GM19043 (cell line): ENCODE data around the gene UNC13B.
"Not testable (repeated sequence)": the region's sequence is repeated elsewhere in the genome, so short reads cannot be mapped to it uniquely, and the experiment has no call there.

Experiments
- ATAC-seq: cut with Tn5 transposase; IDR thresholded peaks from one replicate; pipeline ENCODE4 v1.9.1; 2021; ENCODE audit warnings: low read depth; ENCODE audit not compliant: unreplicated experiment

UNC13B gene

DNA sequence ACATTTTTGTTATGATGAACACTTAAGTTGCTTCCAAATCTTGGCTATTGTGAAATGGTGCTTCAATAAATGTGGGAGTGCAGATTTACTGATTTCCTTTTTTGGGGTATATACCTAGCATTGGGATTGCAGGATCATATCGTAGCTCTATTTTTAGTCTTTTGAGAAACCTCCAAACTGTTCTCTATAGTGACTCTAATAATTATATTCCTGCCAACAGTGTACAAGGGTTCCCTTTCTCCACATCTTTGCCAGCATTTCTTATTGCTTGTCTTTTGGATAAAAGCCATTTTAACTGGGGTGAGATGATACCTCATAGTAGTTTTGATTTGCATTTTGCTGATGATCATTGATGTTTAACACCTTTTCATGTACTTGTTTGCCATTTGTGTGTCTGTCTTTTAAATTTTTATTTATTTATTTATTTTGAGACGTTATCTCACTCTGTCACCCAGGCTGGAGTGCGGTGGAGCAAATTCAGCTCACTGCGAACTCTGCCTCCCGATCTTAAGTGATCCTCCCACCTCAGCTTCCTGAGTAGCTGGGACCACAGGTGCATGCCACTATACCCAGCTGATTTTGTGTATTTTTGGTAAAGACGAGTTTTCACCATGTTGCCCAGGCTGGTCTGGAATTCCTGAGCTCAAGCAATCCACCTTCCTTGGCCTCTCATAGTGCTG is 59.0 kb downstream of the UNC13B start:
- no peak for ATAC-seq

GRCh38 chr9:35225677-35226076 is 63.9 kb downstream of the UNC13B start:
- no peak for ATAC-seq

GRCh38 chr9:35226651-35227050 is 64.8 kb downstream of the UNC13B start:
- ATAC-seq, result no peak

GRCh38 chr9:35227284-35227683 is 65.5 kb downstream of the UNC13B start:
- no peak for ATAC-seq

GRCh38 chr9:35229066-35229778 is 67.4 kb downstream of the UNC13B start:
- no peak for ATAC-seq

GRCh38 chr9:35229779-35230143 is 68.0 kb downstream of the UNC13B start:
- no peak for ATAC-seq

DNA sequence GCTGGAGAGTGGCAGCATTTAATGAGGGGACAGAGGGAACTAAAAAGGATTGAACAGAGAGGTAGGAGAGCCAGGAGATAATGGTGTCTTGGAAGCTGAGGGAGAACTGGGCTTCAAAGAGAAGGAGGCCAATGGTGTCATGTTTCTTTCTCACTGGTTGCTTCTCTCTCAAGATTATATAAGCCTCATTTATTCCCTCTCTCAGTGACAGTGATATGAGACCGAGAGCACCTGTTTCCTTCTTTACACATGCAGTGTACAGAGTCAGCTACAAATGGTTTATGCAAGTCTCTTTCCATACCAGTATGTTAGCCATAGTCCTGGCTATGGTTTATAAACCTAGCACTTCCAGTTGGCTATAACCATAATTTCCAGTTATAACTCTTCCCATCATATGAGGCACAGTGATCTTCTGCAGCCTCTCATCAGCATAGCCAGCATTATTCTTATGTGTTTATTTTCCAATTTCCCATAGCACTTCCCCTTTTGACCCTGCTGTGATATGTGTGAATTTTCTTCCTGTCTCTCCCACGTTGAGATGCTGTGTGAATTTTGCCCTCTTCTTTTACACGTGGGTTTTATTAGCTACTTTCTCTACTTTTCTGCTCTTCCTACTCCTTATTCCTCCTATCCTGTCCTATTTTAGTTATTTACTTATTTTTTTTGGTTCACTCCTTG is 71.2 kb downstream of the UNC13B start:
- no peak for ATAC-seq

DNA sequence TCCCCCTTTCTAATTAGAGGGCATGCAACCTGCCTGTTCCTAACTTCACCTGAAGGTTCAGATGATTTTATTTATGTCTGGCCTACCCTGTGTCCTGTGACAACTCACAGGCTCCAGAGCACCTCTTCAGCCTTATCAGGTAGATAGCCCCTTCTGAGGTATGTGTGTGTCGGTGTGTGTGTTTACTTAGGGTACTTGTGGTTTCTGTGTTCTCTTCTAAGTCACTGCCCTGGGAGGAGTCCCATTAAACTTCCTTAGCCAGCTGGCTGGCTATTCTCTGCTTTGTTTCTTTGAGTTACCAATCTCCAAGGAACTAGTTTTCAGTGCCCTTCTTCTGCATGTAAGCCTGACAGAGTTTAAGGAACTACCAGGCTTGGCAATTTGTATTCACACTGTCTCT is 74.9 kb downstream of the UNC13B start:
- no peak for ATAC-seq

- ATAC-seq, result no peak
These were observed 75.5 kb downstream of the UNC13B start for GRCh38 chr9:35237311-35237710.

GRCh38 chr9:35245945-35246344 is 84.1 kb downstream of the UNC13B start:
- ATAC-seq, result not testable (repeated sequence)

DNA sequence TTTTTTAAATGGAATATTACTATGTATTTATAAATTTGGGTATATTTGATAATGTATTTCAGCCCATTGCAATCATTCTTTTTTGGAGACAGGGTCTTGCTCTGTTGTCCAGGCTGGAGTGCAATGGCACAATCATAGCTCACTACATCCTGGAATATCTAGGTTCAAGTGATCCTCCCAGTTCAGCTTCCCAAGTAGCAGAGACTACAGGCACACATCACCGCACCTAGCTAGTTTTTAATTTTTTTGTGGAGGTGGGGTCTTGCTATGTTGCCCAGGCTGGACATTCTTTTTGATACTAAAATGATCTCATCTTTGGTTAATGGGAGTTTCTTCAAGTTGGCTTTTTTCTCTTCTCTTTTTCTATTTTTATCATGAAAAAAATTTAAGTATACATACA is 91.3 kb downstream of the UNC13B start:
- no peak for ATAC-seq

DNA sequence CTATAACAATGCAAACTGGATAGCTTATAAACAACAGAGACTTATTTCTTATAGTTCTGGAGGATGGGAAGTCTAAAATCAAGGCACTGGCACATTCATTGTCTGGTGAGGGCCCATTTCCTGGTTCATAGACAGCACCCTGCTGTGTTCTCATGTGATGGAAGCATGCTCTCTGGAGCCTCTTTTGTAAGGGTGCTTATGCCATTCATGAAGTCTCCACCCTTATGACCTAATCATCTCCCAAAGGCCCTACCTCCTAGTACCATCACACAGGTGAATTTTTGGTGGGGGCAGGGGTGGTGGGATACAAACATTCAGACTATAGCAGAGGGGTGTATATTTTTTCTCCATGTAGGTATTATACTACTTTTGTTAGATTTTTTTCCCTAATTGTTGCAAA is 92.4 kb downstream of the UNC13B start:
- no peak for ATAC-seq

DNA sequence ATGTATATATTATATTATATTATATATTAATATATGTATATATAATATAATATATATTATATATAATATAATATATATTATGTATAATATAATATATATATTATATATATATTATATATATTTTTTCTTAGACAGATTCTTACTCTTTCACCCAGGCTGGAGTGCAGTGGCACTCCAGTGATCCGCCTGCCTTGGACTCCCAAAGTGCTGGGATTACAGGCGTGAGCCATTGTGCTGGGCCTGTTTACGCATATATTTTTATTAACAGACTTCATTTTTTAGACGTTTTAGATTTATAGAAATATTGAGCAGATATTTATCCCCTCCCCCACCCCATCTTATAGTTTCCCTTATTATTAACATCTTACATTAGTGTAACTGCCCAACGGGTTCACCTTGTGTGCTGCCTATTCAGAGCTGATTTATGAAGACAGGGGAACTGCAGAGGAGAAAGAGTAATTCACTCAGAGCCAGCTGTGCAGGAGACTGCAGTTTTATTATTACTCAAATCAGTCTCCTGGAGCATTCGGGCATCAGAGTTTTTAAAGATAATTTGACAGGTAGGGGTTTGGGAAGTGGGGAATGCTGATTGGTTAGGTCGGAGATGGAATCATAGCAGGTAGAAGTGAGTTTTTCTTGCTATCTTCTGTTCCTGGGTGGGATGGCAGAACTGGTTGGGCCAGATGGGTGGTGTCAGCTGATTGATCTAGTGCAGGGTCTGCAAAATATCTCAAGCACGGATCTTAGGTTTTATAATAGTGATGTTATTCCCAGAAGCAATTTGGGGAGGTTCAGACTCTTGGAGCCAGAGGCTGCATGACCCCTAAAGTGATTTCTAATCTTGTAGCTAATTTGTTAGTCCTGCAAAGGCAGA is 93.4 kb downstream of the UNC13B start:
- no peak for ATAC-seq

GRCh38 chr9:35257986-35258659 is 96.3 kb downstream of the UNC13B start:
- no peak for ATAC-seq

GRCh38 chr9:35258660-35259474 is 97.1 kb downstream of the UNC13B start:
- no peak for ATAC-seq

GRCh38 chr9:35260186-35260585 is 98.4 kb downstream of the UNC13B start:
- ATAC-seq, result no peak

GRCh38 chr9:35262064-35262463 is 100.3 kb downstream of the UNC13B start:
- no peak for ATAC-seq

DNA sequence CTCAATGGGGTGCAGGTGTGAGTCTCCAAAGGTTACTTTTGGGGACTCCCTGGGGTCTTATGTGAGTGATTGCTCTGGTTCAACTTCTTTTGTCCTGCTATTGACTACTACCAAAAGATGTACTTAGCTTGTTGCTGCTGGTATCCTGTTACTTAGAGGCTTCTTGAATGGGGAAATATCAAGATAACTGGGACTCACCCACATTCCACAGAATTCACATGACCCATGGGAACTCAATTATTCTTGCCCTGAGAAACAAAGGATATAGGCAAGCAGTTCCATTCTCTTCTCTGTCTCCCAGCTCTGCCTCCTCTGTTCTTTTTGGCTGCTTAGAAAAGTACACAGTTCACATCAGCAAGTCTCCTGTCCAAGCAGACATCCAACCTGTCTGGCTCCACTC is 105.9 kb downstream of the UNC13B start:
- ATAC-seq, result no peak

- no peak for ATAC-seq
These were observed 108.1 kb downstream of the UNC13B start for GRCh38 chr9:35269919-35270318.

- no peak for ATAC-seq
These were observed 109.8 kb downstream of the UNC13B start for GRCh38 chr9:35271637-35272036.
